ENCODE data around the gene WSCD2.

WSCD2 gene

GRCh38 chr12:108193917-108194316 is 64.8 kb downstream of the WSCD2 start:
- no peak overlapping the region for H3K4me3 ChIP-seq (ENCODE audit: low read length)
- no peaks in the 10 kb centered on the region for H3K27me3 ChIP-seq (ENCODE audit: control insufficient read depth, insufficient read depth, low read length)
- no peak overlapping the region for H3K27ac ChIP-seq (ENCODE audit: low read depth, low read length)
- no peaks in the 10 kb centered on the region for H3K36me3 ChIP-seq (ENCODE audit: control insufficient read depth, insufficient read depth, low read length)
- no peak overlapping the region for H3K9ac ChIP-seq (ENCODE audit: low read length)
- peaks cover 15% of the 10 kb centered on the region for H3K4me1 ChIP-seq (ENCODE audit: control insufficient read depth, insufficient read depth, low read length)

- no peaks in the 10 kb centered on the region for H3K27me3 ChIP-seq (ENCODE audit: control insufficient read depth, insufficient read depth, low read length)
- no peak overlapping the region for H3K4me3 ChIP-seq (ENCODE audit: low read length)
- H3K9ac ChIP-seq (ENCODE audit: low read length) = no peak overlapping the region
- no peak overlapping the region for H3K27ac ChIP-seq (ENCODE audit: low read depth, low read length)
- H3K4me1 ChIP-seq (ENCODE audit: control insufficient read depth, insufficient read depth, low read length) = peaks cover 15% of the 10 kb centered on the region
- H3K36me3 ChIP-seq (ENCODE audit: control insufficient read depth, insufficient read depth, low read length) = no peaks in the 10 kb centered on the region
Observed at GRCh38 chr12:108194585-108194984, 65.5 kb downstream of the WSCD2 start.

GRCh38 chr12:108196319-108196718 is 67.2 kb downstream of the WSCD2 start:
- no peak overlapping the region for H3K9ac ChIP-seq (ENCODE audit: low read length)

DNA sequence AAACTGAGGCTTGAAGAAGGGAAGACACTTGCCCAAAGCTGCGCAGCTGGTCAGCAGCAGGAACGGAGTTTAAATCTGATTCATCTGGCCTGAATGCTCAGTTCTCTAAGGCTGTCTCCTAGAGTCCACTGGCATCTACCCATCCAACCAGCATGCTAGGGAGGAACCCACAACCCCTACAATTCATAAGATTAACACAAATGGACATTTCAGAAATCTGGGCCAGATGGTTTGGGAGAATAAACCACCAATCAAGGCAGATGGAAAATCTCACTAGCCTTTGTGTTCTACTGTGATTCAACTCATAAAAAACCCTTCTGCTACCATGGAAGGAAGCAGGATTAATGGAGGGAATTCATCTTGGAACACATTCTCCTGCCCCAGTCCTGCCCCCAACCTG is 67.8 kb downstream of the WSCD2 start:
- H3K27ac ChIP-seq (ENCODE audit: low read depth, low read length) = no peak overlapping the region
- no peak overlapping the region for H3K9ac ChIP-seq (ENCODE audit: low read length)
- H3K27me3 ChIP-seq (ENCODE audit: control insufficient read depth, insufficient read depth, low read length) = no peaks in the 10 kb centered on the region
- no peak overlapping the region for H3K4me3 ChIP-seq (ENCODE audit: low read length)
- H3K4me1 ChIP-seq (ENCODE audit: control insufficient read depth, insufficient read depth, low read length) = peaks cover 2% of the 10 kb centered on the region
- no peaks in the 10 kb centered on the region for H3K36me3 ChIP-seq (ENCODE audit: control insufficient read depth, insufficient read depth, low read length)

More at GRCh38 chr12:108196319-108196718, 67.2 kb downstream of the WSCD2 start:
- no peak overlapping the region for H3K27ac ChIP-seq (ENCODE audit: low read depth, low read length)
- no peak overlapping the region for H3K4me3 ChIP-seq (ENCODE audit: low read length)
- H3K27me3 ChIP-seq (ENCODE audit: control insufficient read depth, insufficient read depth, low read length) = no peaks in the 10 kb centered on the region
- H3K4me1 ChIP-seq (ENCODE audit: control insufficient read depth, insufficient read depth, low read length) = peaks cover 2% of the 10 kb centered on the region
- H3K36me3 ChIP-seq (ENCODE audit: control insufficient read depth, insufficient read depth, low read length) = no peaks in the 10 kb centered on the region

DNA sequence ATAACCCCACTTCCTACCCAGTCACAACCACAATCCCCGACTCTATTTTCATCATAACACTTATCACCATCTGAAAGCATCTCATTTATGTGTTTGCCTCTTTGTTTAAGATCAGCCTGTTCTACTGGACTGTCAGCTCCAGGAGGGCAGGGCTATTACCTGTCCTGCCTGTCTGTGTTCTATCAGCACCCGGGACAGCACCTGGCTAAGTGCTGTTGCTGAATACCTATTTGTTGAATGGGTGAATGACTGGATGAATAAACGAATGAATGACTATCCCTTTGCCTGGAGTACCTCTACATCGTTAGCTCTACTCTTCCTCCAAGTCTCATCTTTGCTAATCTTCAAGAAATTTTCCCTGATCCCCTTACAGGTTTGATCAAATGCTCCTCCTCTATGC is 69.0 kb downstream of the WSCD2 start:
- no peak overlapping the region for H3K4me3 ChIP-seq (ENCODE audit: low read length)
- H3K4me1 ChIP-seq (ENCODE audit: control insufficient read depth, insufficient read depth, low read length) = peaks cover 2% of the 10 kb centered on the region
- no peaks in the 10 kb centered on the region for H3K36me3 ChIP-seq (ENCODE audit: control insufficient read depth, insufficient read depth, low read length)
- H3K27me3 ChIP-seq (ENCODE audit: control insufficient read depth, insufficient read depth, low read length) = no peaks in the 10 kb centered on the region
- no peak overlapping the region for H3K27ac ChIP-seq (ENCODE audit: low read depth, low read length)
- no peak overlapping the region for H3K9ac ChIP-seq (ENCODE audit: low read length)

- H3K27me3 ChIP-seq (ENCODE audit: control insufficient read depth, insufficient read depth, low read length) = no peaks in the 10 kb centered on the region
- H3K27ac ChIP-seq (ENCODE audit: low read depth, low read length) = no peak overlapping the region
- H3K36me3 ChIP-seq (ENCODE audit: control insufficient read depth, insufficient read depth, low read length) = no peaks in the 10 kb centered on the region
- H3K4me3 ChIP-seq (ENCODE audit: low read length) = no peak overlapping the region
- no peak overlapping the region for H3K9ac ChIP-seq (ENCODE audit: low read length)
- no peaks in the 10 kb centered on the region for H3K4me1 ChIP-seq (ENCODE audit: control insufficient read depth, insufficient read depth, low read length)
Observed at GRCh38 chr12:108199106-108199505, 70.0 kb downstream of the WSCD2 start.

- Histone ChIP-seq H3K4me1 (ENCODE audit: control insufficient read depth, insufficient read depth, low read length) (no peaks in the 10 kb centered on the region), H3K36me3 (ENCODE audit: control insufficient read depth, insufficient read depth, low read length) (no peaks in the 10 kb centered on the region), H3K9ac (ENCODE audit: low read length) (no peak overlapping the region), H3K27ac (ENCODE audit: low read depth, low read length) (no peak overlapping the region), H3K4me3 (ENCODE audit: low read length) (no peak overlapping the region), H3K27me3 (ENCODE audit: control insufficient read depth, insufficient read depth, low read length) (no peaks in the 10 kb centered on the region)
Observed at GRCh38 chr12:108201808-108202207, 72.7 kb downstream of the WSCD2 start.

DNA sequence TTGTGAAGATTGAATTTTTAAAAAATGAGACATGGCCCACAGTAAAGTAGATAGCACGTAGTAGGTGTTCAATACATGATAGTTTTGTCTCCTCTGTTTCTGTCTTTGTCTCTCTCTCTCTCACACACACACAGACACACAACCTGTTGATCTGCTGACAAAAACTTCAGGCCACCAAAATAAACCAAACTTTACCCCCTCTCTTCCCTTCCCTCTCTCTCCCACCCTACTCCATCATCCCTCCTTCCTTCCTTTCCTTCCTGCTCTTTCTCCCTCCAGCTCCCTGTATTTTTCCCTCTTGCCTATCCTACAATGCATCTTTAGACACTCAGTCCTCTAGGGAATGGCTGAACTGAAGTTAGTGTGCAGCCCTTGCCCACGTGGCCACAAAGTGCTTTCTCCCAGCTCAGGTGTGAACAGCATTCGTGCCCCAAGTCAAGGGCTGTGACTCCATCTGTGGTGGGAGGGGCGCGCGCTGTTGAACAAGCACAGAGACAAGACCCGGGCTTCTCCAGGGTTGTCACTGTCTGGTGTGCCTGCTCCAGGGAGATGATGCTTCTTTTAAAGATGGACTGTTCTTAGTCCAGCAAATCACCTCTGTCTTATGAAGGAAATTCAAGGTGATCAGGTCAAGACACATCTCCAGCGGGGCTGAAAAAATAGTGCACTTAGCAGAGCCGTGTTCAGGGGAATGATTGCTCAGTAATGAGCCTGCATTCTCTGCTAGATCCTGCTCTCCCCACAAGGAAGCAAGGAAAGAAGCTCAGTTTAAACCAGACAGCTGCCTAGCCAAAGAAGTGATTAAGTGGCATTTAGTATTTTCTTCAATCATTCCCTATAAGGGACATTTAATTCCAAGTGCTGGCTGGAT is 75.3 kb downstream of the WSCD2 start:
- H3K27ac ChIP-seq (ENCODE audit: low read depth, low read length) = no peak overlapping the region
- no peaks in the 10 kb centered on the region for H3K36me3 ChIP-seq (ENCODE audit: control insufficient read depth, insufficient read depth, low read length)
- no peak overlapping the region for H3K9ac ChIP-seq (ENCODE audit: low read length)
- H3K4me3 ChIP-seq (ENCODE audit: low read length) = no peak overlapping the region
- H3K27me3 ChIP-seq (ENCODE audit: control insufficient read depth, insufficient read depth, low read length) = no peaks in the 10 kb centered on the region
- H3K4me1 ChIP-seq (ENCODE audit: control insufficient read depth, insufficient read depth, low read length) = no peaks in the 10 kb centered on the region

- no peak overlapping the region for H3K9ac ChIP-seq (ENCODE audit: low read length)
- no peaks in the 10 kb centered on the region for H3K4me1 ChIP-seq (ENCODE audit: control insufficient read depth, insufficient read depth, low read length)
- no peaks in the 10 kb centered on the region for H3K36me3 ChIP-seq (ENCODE audit: control insufficient read depth, insufficient read depth, low read length)
- H3K27ac ChIP-seq (ENCODE audit: low read depth, low read length) = no peak overlapping the region
- no peak overlapping the region for H3K4me3 ChIP-seq (ENCODE audit: low read length)
- H3K27me3 ChIP-seq (ENCODE audit: control insufficient read depth, insufficient read depth, low read length) = no peaks in the 10 kb centered on the region
Observed at GRCh38 chr12:108205864-108206263, 76.8 kb downstream of the WSCD2 start.

DNA sequence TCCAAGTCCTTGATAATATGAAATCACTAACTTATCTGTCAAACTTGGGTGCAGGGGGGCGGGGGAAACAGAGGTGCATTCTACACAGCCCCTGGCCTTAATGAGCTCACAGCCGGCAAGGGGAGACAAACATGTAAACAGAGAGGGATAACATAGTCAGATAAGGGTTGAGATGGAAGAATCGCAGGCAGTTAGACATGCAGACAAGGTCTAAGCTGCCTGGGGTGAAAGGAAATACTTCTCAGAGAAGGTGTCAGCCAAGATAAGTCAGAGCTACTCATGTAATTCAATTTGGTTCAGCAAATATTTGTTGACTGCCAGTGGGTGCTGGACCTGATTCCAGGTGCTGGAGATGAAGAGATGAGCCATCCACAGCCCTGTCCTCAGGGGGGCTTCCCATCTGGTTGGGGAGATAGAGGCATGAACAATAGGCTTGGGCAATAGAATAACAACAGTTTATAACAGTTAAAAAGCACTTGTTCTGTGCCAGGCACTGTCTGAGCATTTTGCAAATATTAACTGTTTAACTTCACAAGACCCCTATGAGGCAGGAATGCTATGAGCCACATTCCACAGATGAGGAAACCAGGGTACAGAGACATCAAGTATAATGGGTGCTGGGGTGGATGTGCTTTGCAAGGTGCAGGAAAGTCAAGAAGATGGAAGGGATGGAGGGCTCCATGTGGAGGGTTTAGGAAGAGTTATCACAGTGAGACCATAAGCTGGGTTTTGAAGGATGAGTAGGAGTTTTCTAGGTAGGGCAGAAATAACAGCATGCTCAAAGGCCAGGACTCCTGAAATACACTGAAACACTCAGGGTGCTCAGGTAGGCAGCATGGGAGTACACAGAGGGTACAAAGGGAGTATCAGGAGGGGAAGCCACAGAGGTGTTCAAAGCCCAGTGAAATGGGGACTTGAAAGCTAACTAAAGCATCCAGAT is 79.0 kb downstream of the WSCD2 start:
- H3K4me3 ChIP-seq (ENCODE audit: low read length) = no peak overlapping the region
- H3K4me1 ChIP-seq (ENCODE audit: control insufficient read depth, insufficient read depth, low read length) = no peaks in the 10 kb centered on the region
- H3K36me3 ChIP-seq (ENCODE audit: control insufficient read depth, insufficient read depth, low read length) = no peaks in the 10 kb centered on the region
- no peaks in the 10 kb centered on the region for H3K27me3 ChIP-seq (ENCODE audit: control insufficient read depth, insufficient read depth, low read length)
- H3K9ac ChIP-seq (ENCODE audit: low read length) = no peak overlapping the region
- no peak overlapping the region for H3K27ac ChIP-seq (ENCODE audit: low read depth, low read length)

DNA sequence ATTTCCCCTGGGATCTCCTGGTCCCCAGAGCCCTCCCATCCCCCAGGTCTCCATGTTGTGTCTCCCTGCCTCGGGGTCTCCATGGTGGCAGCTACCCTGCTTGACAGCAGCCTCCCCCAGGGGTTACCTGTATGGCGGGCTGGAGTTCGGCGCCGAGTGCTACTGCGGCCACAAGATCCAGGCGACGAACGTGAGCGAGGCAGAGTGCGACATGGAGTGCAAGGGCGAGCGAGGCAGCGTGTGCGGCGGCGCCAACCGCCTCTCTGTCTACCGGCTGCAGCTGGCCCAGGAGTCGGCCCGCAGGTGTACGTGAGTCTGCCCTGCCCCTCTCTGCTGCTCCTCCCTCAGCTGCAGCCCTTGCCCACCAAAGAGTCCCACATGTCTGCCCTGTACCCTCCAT is 80.9 kb downstream of the WSCD2 start:
- H3K4me3 ChIP-seq (ENCODE audit: low read length) = no peak overlapping the region
- H3K4me1 ChIP-seq (ENCODE audit: control insufficient read depth, insufficient read depth, low read length) = no peaks in the 10 kb centered on the region
- no peaks in the 10 kb centered on the region for H3K27me3 ChIP-seq (ENCODE audit: control insufficient read depth, insufficient read depth, low read length)
- no peaks in the 10 kb centered on the region for H3K36me3 ChIP-seq (ENCODE audit: control insufficient read depth, insufficient read depth, low read length)
- no peak overlapping the region for H3K9ac ChIP-seq (ENCODE audit: low read length)
- H3K27ac ChIP-seq (ENCODE audit: low read depth, low read length) = no peak overlapping the region

- no peak overlapping the region for H3K9ac ChIP-seq (ENCODE audit: low read length)
- no peaks in the 10 kb centered on the region for H3K27me3 ChIP-seq (ENCODE audit: control insufficient read depth, insufficient read depth, low read length)
- no peaks in the 10 kb centered on the region for H3K4me1 ChIP-seq (ENCODE audit: control insufficient read depth, insufficient read depth, low read length)
- no peak overlapping the region for H3K27ac ChIP-seq (ENCODE audit: low read depth, low read length)
- no peaks in the 10 kb centered on the region for H3K36me3 ChIP-seq (ENCODE audit: control insufficient read depth, insufficient read depth, low read length)
- H3K4me3 ChIP-seq (ENCODE audit: low read length) = no peak overlapping the region
Observed at GRCh38 chr12:108211157-108211556, 82.1 kb downstream of the WSCD2 start.

Measured in rectal smooth muscle tissue (tissue), 1 donor.